GM21423 (cell line): ENCODE measurements around the gene EIF3I.
"Not testable (repeated sequence)": the region's sequence is repeated elsewhere in the genome, so short reads cannot be mapped to it uniquely, and the experiment has no call there.

Source experiments
- ATAC-seq: cut with Tn5 transposase; IDR thresholded peaks from one replicate; pipeline ENCODE4 v1.9.1; 2021; ENCODE audit warnings: mild to moderate bottlenecking, moderate library complexity; ENCODE audit not compliant: unreplicated experiment

EIF3I gene

GRCh38 chr1:32231843-32232432 is 9.7 kb downstream of the EIF3I start:
- ATAC-seq = no peak

- no peak for ATAC-seq
These were observed 10.5 kb downstream of the EIF3I start for GRCh38 chr1:32232558-32233304.

- no peak for ATAC-seq
These were observed 12.6 kb downstream of the EIF3I start for GRCh38 chr1:32234792-32235191.

- no peak for ATAC-seq
These were observed 17.1 kb downstream of the EIF3I start for GRCh38 chr1:32239337-32239736.

- ATAC-seq = no peak
These were observed 17.6 kb downstream of the EIF3I start for GRCh38 chr1:32239790-32240139.

GRCh38 chr1:32240140-32240951 is 18.1 kb downstream of the EIF3I start:
- peak; percentile 54 for ATAC-seq

- peak; percentile 48 for ATAC-seq
These were observed 19.0 kb downstream of the EIF3I start for GRCh38 chr1:32241001-32241763.

- no peak for ATAC-seq
These were observed 20.2 kb downstream of the EIF3I start for GRCh38 chr1:32242341-32242851.

GRCh38 chr1:32246888-32247273 is 24.7 kb downstream of the EIF3I start, which contains the start of gene FAM167B:
FAM167B (plus strand) TSS chr1:32247222; CDS start chr1:32247422, 200 bp downstream.
- no peak for ATAC-seq

GRCh38 chr1:32247452-32247851 is 25.2 kb downstream of the EIF3I start:
- ATAC-seq = no peak

GRCh38 chr1:32247983-32248889 is 26.0 kb downstream of the EIF3I start:
- peak; percentile 37 for ATAC-seq

- ATAC-seq = peak; percentile 70
These were observed 27.8 kb downstream of the EIF3I start for GRCh38 chr1:32249831-32250525.

GRCh38 chr1:32250893-32251716 is 28.9 kb downstream of the EIF3I start, which contains the start of gene LCK:
LCK (plus strand) TSS chr1:32251265; CDS start chr1:32274330, 23,065 bp downstream.
- ATAC-seq = peak; percentile 25

GRCh38 chr1:32255072-32256071 is 33.2 kb downstream of the EIF3I start:
- ATAC-seq = no peak

GRCh38 chr1:32256473-32257226 is 34.4 kb downstream of the EIF3I start:
- no peak for ATAC-seq

- ATAC-seq = no peak
These were observed 35.0 kb downstream of the EIF3I start for GRCh38 chr1:32257227-32257508.

- not testable (repeated sequence) for ATAC-seq
These were observed 41.0 kb downstream of the EIF3I start for GRCh38 chr1:32263236-32263593.
